ENCODE data around the gene FOXK2. TPM values are rescaled to one million over a fixed set of nuclear protein-coding genes. Genes with fewer than 3 reads are reported as not detected.

The FOXK2 gene
- total RNA-seq, 1 experiment from 2014 or later = 72.0 TPM

DNA sequence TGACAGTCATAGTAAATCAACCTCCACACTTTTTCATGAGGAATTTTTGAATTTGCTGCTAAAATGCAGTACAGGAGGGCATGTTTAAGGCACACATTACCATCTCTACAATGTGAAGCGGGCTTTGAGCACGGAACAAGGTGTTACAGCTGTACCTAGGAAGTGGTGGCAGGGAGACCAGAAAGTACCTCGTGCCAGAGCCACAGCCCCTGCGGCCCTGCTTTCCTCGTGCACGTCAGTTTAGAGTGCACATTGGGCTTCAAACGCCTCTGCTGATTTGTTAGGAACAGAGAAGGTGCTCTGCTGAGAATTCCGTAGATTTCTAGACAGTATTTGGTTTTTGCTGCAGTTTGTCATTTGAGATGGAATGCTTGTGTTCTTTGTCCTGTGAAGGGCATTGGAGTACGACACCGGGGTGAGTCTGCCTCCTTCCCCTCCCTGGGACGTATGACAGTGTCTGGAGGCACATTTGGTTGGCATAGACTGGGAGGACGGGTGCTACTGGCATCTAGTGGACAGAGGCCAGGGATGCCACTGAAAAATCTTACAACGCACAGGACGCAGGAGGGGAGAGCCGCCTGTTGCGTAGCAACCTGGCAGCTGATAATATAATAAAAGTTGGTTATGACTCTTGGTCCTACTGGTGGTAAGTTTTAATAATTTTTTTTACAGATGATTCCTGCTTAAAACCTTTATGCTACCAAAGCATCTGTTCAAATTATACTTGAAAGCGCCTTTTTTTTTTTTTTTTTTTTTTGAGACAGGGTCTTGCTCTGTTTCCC, 9.1 kb downstream of the FOXK2 start:
- H3K4me3 Mint-ChIP-seq = peak overlapping the region in 1 of 2 experiments; percentile 8; a peak in 2 of 5 replicates
- H2BK120ac ChIP-seq (ENCODE audit: low read depth, low read length, poor library complexity, severe bottlenecking) = no peak overlapping the region
- no peak overlapping the region for H3K14ac ChIP-seq (ENCODE audit: insufficient read depth, low read length)
- no peak overlapping the region for H4K5ac ChIP-seq (ENCODE audit: insufficient read length, low read depth, low read length)
- H2AFZ ChIP-seq (ENCODE audit: low read length) = no peak overlapping the region
- H3K18ac ChIP-seq (ENCODE audit: insufficient read length, low read depth, low read length) = no peak overlapping the region
- peaks cover 3 to 4% (median 3%) of the 10 kb centered on the region in 3 experiments; a peak in 6 of 7 replicates for H3K36me3 Mint-ChIP-seq (ENCODE audit: insufficient read depth in 1 of 3, low read depth in 3 of 3)
- H3K4me2 ChIP-seq (ENCODE audit: insufficient read depth, insufficient read length, low read length) = no peak overlapping the region
- no peaks in the 10 kb centered on the region; the same call in 1 of the 2 replicates for H3K27me3 Mint-ChIP-seq (ENCODE audit: low read depth)
- no peak overlapping the region for H2AK5ac ChIP-seq (ENCODE audit: insufficient read length, low read length)
- H2BK15ac ChIP-seq (ENCODE audit: low read depth, low read length) = no peak overlapping the region
- peak overlapping the region; percentile 19 to 81 (median 65); a peak in 5 of 7 replicates for H3K27ac Mint-ChIP-seq
- peak; percentile 31; the same call in 2 of the 3 replicates for TF ChIP-seq CTCF (conservative IDR thresholded peaks at IDR 0.05)
- H4K8ac ChIP-seq (replicated peaks; ENCODE audit: insufficient read length, low read depth, low read length) = no peak overlapping the region
- no peak overlapping the region for H2BK12ac ChIP-seq (ENCODE audit: insufficient read length, low read depth, low read length)
- H3K56ac ChIP-seq (ENCODE audit: insufficient read length, low read depth, low read length) = no peak overlapping the region
- no peaks in the 10 kb centered on the region for H3K79me1 ChIP-seq (ENCODE audit: insufficient read depth, low read depth, low read length, poor library complexity, severe bottlenecking)
- peaks cover 3% of the 10 kb centered on the region for H4K20me1 ChIP-seq (ENCODE audit: control insufficient read depth, insufficient read depth, insufficient read length)
- H3K9me3 ChIP-seq (ENCODE audit: control insufficient read depth, low read depth, low read length) = no peaks in the 10 kb centered on the region
- H3K27ac ChIP-seq (ENCODE audit: insufficient read length, low read depth, low read length) = no peak overlapping the region
- WGBS (ENCODE audit: extremely low coverage, insufficient read length, low lambda C conversion rate) = no CpG with 5 or more reads among the region's 17 CpGs
- no peak overlapping the region for H3T11ph ChIP-seq (ENCODE audit: low read length)
- no peak overlapping the region for H3K4ac ChIP-seq (ENCODE audit: low read depth, low read length)
- H3K9ac ChIP-seq (ENCODE audit: extremely low read depth, insufficient read length, low read length) = no peak overlapping the region
- DNase-seq = peak; percentile 52
- no peak overlapping the region for H4K91ac ChIP-seq (ENCODE audit: insufficient read length, low read depth, low read length)
- H3K23me2 ChIP-seq (ENCODE audit: insufficient read length, low read depth, low read length, poor library complexity, severe bottlenecking) = no peaks in the 10 kb centered on the region
- H3K27me3 ChIP-seq (ENCODE audit: insufficient read depth, low read length) = no peaks in the 10 kb centered on the region
- no peak overlapping the region for H2BK20ac ChIP-seq (ENCODE audit: low read depth, low read length, poor library complexity, severe bottlenecking)
- peaks cover 2% of the 10 kb centered on the region; the same call in 1 of the 2 replicates for H3K4me1 ChIP-seq (ENCODE audit: insufficient read depth, low read length)
- no peak overlapping the region for H2BK5ac ChIP-seq (ENCODE audit: insufficient read length, low read length)
- H3K9me3 Mint-ChIP-seq = no peaks in the 10 kb centered on the region
- no peak overlapping the region for H3K23ac ChIP-seq (ENCODE audit: insufficient read length, low read depth, low read length)
- H3K4me1 Mint-ChIP-seq = peaks cover 21 to 41% of the 10 kb centered on the region in 2 experiments
- peaks cover 75% of the 10 kb centered on the region for H3K79me2 ChIP-seq (ENCODE audit: insufficient read depth, low read length)

Data from H9 (cell line).